Measurements from ENCODE around the gene EIF1. TPM values are rescaled to one million over a fixed set of nuclear protein-coding genes. Genes with fewer than 3 reads are reported as not detected.

Gene EIF1
- total and polyA plus RNA-seq, 2 experiments from 2014 or later, result 272 to 603 TPM

DNA sequence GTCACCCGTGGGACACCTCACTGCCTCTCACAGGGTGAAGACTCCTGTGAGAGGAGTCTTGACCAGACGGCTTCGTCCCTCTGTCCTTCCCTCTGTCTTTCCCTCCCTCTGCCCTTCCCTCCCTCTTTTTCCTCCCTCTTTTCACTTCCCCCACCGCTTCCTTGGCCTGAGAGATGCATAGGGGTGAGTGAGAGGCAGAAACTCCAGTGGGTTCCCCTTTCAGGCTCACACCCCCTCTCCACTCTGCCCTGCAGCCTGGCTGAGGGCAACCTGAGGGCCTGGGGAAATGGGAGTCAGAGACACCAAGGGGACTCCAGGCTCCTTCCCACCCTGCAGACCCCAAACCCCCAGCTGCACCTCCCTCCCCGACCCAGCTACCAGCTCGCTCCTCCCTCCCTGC lies 49.7 kb upstream of the EIF1 start (continued):
- TF ChIP-seq, protein P1, sequence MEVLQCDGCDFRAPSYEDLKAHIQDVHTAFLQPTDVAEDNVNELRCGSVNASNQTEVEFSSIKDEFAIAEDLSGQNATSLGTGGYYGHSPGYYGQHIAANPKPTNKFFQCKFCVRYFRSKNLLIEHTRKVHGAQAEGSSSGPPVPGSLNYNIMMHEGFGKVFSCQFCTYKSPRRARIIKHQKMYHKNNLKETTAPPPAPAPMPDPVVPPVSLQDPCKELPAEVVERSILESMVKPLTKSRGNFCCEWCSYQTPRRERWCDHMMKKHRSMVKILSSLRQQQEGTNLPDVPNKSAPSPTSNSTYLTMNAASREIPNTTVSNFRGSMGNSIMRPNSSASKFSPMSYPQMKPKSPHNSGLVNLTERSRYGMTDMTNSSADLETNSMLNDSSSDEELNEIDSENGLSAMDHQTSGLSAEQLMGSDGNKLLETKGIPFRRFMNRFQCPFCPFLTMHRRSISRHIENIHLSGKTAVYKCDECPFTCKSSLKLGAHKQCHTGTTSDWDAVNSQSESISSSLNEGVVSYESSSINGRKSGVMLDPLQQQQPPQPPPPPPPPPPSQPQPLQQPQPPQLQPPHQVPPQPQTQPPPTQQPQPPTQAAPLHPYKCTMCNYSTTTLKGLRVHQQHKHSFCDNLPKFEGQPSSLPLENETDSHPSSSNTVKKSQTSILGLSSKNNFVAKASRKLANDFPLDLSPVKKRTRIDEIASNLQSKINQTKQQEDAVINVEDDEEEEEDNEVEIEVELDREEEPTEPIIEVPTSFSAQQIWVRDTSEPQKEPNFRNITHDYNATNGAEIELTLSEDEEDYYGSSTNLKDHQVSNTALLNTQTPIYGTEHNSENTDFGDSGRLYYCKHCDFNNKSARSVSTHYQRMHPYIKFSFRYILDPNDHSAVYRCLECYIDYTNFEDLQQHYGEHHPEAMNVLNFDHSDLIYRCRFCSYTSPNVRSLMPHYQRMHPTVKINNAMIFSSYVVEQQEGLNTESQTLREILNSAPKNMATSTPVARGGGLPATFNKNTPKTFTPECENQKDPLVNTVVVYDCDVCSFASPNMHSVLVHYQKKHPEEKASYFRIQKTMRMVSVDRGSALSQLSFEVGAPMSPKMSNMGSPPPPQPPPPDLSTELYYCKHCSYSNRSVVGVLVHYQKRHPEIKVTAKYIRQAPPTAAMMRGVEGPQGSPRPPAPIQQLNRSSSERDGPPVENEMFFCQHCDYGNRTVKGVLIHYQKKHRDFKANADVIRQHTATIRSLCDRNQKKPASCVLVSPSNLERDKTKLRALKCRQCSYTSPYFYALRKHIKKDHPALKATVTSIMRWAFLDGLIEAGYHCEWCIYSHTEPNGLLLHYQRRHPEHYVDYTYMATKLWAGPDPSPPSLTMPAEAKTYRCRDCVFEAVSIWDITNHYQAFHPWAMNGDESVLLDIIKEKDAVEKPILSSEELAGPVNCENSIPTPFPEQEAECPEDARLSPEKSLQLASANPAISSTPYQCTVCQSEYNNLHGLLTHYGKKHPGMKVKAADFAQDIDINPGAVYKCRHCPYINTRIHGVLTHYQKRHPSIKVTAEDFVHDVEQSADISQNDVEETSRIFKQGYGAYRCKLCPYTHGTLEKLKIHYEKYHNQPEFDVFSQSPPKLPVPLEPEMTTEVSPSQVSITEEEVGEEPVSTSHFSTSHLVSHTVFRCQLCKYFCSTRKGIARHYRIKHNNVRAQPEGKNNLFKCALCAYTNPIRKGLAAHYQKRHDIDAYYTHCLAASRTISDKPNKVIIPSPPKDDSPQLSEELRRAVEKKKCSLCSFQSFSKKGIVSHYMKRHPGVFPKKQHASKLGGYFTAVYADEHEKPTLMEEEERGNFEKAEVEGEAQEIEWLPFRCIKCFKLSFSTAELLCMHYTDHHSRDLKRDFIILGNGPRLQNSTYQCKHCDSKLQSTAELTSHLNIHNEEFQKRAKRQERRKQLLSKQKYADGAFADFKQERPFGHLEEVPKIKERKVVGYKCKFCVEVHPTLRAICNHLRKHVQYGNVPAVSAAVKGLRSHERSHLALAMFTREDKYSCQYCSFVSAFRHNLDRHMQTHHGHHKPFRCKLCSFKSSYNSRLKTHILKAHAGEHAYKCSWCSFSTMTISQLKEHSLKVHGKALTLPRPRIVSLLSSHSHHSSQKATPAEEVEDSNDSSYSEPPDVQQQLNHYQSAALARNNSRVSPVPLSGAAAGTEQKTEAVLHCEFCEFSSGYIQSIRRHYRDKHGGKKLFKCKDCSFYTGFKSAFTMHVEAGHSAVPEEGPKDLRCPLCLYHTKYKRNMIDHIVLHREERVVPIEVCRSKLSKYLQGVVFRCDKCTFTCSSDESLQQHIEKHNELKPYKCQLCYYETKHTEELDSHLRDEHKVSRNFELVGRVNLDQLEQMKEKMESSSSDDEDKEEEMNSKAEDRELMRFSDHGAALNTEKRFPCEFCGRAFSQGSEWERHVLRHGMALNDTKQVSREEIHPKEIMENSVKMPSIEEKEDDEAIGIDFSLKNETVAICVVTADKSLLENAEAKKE (CRISPR knock-in tag; IDR thresholded peaks at IDR 0.05), result no peak
- TF ChIP-seq, protein P2, sequence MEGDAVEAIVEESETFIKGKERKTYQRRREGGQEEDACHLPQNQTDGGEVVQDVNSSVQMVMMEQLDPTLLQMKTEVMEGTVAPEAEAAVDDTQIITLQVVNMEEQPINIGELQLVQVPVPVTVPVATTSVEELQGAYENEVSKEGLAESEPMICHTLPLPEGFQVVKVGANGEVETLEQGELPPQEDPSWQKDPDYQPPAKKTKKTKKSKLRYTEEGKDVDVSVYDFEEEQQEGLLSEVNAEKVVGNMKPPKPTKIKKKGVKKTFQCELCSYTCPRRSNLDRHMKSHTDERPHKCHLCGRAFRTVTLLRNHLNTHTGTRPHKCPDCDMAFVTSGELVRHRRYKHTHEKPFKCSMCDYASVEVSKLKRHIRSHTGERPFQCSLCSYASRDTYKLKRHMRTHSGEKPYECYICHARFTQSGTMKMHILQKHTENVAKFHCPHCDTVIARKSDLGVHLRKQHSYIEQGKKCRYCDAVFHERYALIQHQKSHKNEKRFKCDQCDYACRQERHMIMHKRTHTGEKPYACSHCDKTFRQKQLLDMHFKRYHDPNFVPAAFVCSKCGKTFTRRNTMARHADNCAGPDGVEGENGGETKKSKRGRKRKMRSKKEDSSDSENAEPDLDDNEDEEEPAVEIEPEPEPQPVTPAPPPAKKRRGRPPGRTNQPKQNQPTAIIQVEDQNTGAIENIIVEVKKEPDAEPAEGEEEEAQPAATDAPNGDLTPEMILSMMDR (conservative IDR thresholded peaks at IDR 0.05; ENCODE audit: low read depth in 2 of 2), result no peak
- no peak for TF ChIP-seq CREB1 (CRISPR knock-in tag; IDR thresholded peaks at IDR 0.05; ENCODE audit: low read depth)
- no peak for TF ChIP-seq NANOG (IDR thresholded peaks at IDR 0.05; ENCODE audit: borderline replicate concordance)
- TF ChIP-seq ZNF331 (CRISPR knock-in tag; IDR thresholded peaks at IDR 0.05; ENCODE audit: low read depth), result no peak
- no peak for TF ChIP-seq ZNF114 (CRISPR knock-in tag; IDR thresholded peaks at IDR 0.05)
- TF ChIP-seq EZH2phosphoT487 (IDR thresholded peaks at IDR 0.05; ENCODE audit: unreplicated experiment), result no peak
- TF ChIP-seq, protein P3, sequence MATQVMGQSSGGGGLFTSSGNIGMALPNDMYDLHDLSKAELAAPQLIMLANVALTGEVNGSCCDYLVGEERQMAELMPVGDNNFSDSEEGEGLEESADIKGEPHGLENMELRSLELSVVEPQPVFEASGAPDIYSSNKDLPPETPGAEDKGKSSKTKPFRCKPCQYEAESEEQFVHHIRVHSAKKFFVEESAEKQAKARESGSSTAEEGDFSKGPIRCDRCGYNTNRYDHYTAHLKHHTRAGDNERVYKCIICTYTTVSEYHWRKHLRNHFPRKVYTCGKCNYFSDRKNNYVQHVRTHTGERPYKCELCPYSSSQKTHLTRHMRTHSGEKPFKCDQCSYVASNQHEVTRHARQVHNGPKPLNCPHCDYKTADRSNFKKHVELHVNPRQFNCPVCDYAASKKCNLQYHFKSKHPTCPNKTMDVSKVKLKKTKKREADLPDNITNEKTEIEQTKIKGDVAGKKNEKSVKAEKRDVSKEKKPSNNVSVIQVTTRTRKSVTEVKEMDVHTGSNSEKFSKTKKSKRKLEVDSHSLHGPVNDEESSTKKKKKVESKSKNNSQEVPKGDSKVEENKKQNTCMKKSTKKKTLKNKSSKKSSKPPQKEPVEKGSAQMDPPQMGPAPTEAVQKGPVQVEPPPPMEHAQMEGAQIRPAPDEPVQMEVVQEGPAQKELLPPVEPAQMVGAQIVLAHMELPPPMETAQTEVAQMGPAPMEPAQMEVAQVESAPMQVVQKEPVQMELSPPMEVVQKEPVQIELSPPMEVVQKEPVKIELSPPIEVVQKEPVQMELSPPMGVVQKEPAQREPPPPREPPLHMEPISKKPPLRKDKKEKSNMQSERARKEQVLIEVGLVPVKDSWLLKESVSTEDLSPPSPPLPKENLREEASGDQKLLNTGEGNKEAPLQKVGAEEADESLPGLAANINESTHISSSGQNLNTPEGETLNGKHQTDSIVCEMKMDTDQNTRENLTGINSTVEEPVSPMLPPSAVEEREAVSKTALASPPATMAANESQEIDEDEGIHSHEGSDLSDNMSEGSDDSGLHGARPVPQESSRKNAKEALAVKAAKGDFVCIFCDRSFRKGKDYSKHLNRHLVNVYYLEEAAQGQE (IDR thresholded peaks at IDR 0.05; ENCODE audit: unreplicated experiment), result no peak
- TF ChIP-seq STAT1 (IDR thresholded peaks at IDR 0.05; ENCODE audit: unreplicated experiment), result no peak
- TF ChIP-seq EZH2 (IDR thresholded peaks at IDR 0.05; ENCODE audit: low read depth, unreplicated experiment), result no peak

Measured in GM23338 (cell line).